ENCODE measurements around the gene RIN2.
A peak's percentile ranks its signal among the peaks of the same experiment; 100 is the strongest.
"Not testable (repeated sequence)": the region's sequence is repeated elsewhere in the genome, so short reads cannot be mapped to it uniquely, and the experiment has no call there.

RIN2 gene

DNA sequence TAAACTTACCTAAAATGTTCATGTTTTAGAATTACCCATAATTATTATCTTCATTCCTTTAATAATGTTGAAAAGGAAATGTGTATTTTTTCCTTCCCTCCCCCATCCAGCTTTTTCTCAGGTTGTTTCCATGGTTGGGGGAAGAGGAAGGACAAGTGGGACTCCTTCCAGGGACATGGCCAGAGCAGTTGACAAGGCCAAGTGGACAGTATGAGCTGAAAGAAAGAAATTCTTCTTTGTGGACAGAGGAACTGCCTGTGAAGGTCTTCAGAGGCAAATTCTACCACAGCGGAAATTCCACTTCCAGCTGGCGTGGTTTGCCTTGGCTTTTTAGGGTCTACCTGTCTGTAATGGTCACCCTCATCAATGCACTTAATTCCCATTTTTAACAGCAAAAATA lies 33.8 kb downstream of the RIN2 start:
- DNase-seq: no peak

DNA sequence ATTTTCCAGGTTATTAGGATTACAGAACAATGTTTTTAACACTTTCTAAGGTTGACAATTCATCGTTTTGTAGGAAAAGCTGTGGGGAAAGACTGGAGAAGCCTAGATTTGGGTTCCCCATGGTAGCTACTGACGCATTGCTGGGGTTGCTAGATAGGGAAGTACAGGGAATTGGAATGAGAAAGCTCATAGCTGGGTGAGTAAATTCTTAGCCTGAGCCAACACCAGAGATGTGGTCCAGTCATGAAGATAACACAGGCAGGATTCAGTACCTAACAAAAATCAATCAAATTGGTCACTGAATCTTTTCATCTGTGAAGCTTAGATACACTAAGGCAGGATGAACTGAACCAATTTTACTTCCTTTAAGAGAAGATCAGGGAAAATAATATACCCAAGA lies 35.7 kb downstream of the RIN2 start:
- no peak for DNase-seq

- DNase-seq: no peak
Observed at GRCh38 chr20:19794941-19795340, 36.9 kb downstream of the RIN2 start.

GRCh38 chr20:19799325-19799724 lies 41.3 kb downstream of the RIN2 start:
- DNase-seq: no peak

DNA sequence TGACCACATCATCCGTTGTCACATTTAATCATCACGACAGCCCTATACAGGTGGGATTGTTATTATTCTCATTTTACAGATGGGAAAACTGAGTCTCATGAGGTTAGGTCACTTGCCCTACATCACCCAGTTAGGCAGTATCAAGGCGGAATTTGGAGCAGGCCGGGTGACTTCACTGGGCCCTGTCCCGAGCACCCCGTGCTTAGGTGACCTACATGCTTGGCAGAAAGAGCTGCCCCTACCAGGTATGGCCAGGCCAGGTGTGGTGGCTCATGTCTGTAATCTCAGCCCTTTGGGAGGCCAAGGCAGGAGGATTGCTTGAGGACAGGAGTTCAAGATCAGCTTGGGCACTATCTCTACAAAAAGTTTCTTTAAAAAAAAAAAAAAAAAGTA lies 44.0 kb downstream of the RIN2 start:
- no peak for DNase-seq

- peak; percentile 28 for DNase-seq
Observed at GRCh38 chr20:19802492-19803158, 44.6 kb downstream of the RIN2 start.

GRCh38 chr20:19806276-19806675 lies 48.2 kb downstream of the RIN2 start:
- not testable (repeated sequence) for DNase-seq

DNA sequence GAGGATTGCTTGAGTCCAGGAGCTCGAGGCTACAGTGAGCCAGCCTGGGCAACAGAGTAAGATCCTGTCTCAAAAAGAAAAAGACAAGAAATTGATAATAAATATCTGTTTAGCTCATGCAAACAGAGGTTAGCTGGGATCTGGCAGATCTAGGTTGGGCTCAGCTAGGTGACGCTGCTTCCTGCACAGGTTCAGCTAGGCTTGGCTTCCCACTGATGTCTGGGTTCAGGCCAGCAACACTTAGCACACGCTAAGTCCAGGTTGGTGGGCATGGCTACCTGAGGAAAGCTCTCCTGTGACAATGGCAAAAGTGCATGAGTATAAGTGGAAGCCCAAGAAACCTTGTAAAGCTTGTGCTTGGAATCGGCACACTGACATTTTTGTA lies 48.7 kb downstream of the RIN2 start:
- DNase-seq: no peak

- DNase-seq: no peak
Observed at GRCh38 chr20:19807191-19807945, 49.3 kb downstream of the RIN2 start.
